Glutamatergic neuron (in vitro differentiated cells): ENCODE measurements around the gene FSTL5. TPM values are rescaled to one million over a fixed set of nuclear protein-coding genes. Genes with fewer than 3 reads are reported as not detected.

Experiments
- DNase-seq: peaks from one replicate; pipeline ENCODE4 v3.0.0; 2022
- H3K27ac Mint-ChIP-seq: one replicate; pipeline ENCODE4 v1.8.0; 2020; ENCODE audit warnings: mild to moderate bottlenecking, mixed read lengths, inconsistent platforms; ENCODE audit not compliant: unreplicated experiment
- H3K27me3 Mint-ChIP-seq: one replicate; pipeline ENCODE4 v1.8.0; 2020; ENCODE audit warnings: mild to moderate bottlenecking, moderate library complexity, mixed read lengths, inconsistent platforms; ENCODE audit not compliant: unreplicated experiment
- H3K36me3 Mint-ChIP-seq: one replicate; pipeline ENCODE4 v1.8.0; 2020; ENCODE audit warnings: mild to moderate bottlenecking, mixed read lengths, inconsistent platforms; ENCODE audit not compliant: unreplicated experiment
- H3K4me1 Mint-ChIP-seq: one replicate; pipeline ENCODE4 v1.8.0; 2020; ENCODE audit warnings: mild to moderate bottlenecking, low read depth, mixed read lengths, inconsistent platforms; ENCODE audit not compliant: unreplicated experiment
- H3K4me3 Mint-ChIP-seq: one replicate; pipeline ENCODE4 v1.8.0; 2020; ENCODE audit warnings: mild to moderate bottlenecking, mixed read lengths, inconsistent platforms; ENCODE audit not compliant: unreplicated experiment
- H3K9me3 Mint-ChIP-seq: one replicate; pipeline ENCODE4 v1.8.0; 2020; ENCODE audit warnings: mild to moderate bottlenecking, moderate library complexity, mixed read lengths, inconsistent platforms; ENCODE audit not compliant: unreplicated experiment
- CTCF ChIP-seq: fragments of 200-600 bp; sonication (generic); IDR thresholded peaks from one replicate; pipeline ENCODE4 v1.5.0; 2021; ENCODE audit not compliant: partially characterized antibody, unreplicated experiment
- total RNA-seq: library from RNA; stranded (reverse); fragmentation: NEBNext Ultra II Directional; extraction: Animal tissue kit (Norgen Biotek cat#: 25700); gene quantifications from one replicate; pipeline ENCODE4 v1.2.1, GENCODE V29; 2021; ENCODE audit not compliant: unreplicated experiment

Gene FSTL5
- total RNA-seq, 1 donor from 2014 or later: 9.2 TPM

- Mint-ChIP-seq H3K4me1 (peaks cover 3% of the 10 kb centered on the region), H3K27me3 (no peaks in the 10 kb centered on the region), H3K9me3 (no peaks in the 10 kb centered on the region), H3K4me3 (no peak overlapping the region), H3K27ac (no peak overlapping the region), H3K36me3 (no peaks in the 10 kb centered on the region)
- no peak for DNase-seq
- TF ChIP-seq CTCF: no peak
Measured at GRCh38 chr4:161936625-161937550, 226.9 kb downstream of the FSTL5 start.

GRCh38 chr4:161931089-161931488 is 232.7 kb downstream of the FSTL5 start:
- H3K36me3 Mint-ChIP-seq: no peaks in the 10 kb centered on the region
- H3K27me3 Mint-ChIP-seq: no peaks in the 10 kb centered on the region
- TF ChIP-seq CTCF: no peak
- no peak overlapping the region for H3K27ac Mint-ChIP-seq
- no peaks in the 10 kb centered on the region for H3K9me3 Mint-ChIP-seq
- DNase-seq: no peak
- H3K4me1 Mint-ChIP-seq: no peaks in the 10 kb centered on the region
- H3K4me3 Mint-ChIP-seq: no peak overlapping the region

- no peak for DNase-seq
- Mint-ChIP-seq H3K27ac (no peak overlapping the region), H3K4me1 (no peaks in the 10 kb centered on the region), H3K9me3 (no peaks in the 10 kb centered on the region), H3K27me3 (no peaks in the 10 kb centered on the region), H3K36me3 (no peaks in the 10 kb centered on the region), H3K4me3 (no peak overlapping the region)
- TF ChIP-seq CTCF: no peak
Measured at GRCh38 chr4:161929956-161930355, 233.8 kb downstream of the FSTL5 start.

GRCh38 chr4:161926033-161926828 is 237.6 kb downstream of the FSTL5 start:
- no peaks in the 10 kb centered on the region for H3K4me1 Mint-ChIP-seq
- TF ChIP-seq CTCF: no peak
- DNase-seq: no peak
- no peaks in the 10 kb centered on the region for H3K9me3 Mint-ChIP-seq
- H3K36me3 Mint-ChIP-seq: no peaks in the 10 kb centered on the region
- H3K4me3 Mint-ChIP-seq: no peak overlapping the region
- no peak overlapping the region for H3K27ac Mint-ChIP-seq
- H3K27me3 Mint-ChIP-seq: no peaks in the 10 kb centered on the region
